H1 (cell line): ENCODE results near the gene ZNF516. TPM values are rescaled to one million over a fixed set of nuclear protein-coding genes. Genes with fewer than 3 reads are reported as not detected.

ENCODE experiments used
- CTCF ChIA-PET: fragments of 300-600 bp; sonication (Branson Sonifier 250); formaldehyde crosslinking; loops from one replicate; lab custom pipeline; 2021; ENCODE audit not compliant: partially characterized antibody; lab: Charles Lee
- POLR2A ChIA-PET: fragments of 300-600 bp; sonication (Branson Sonifier 250); formaldehyde crosslinking; loops from one replicate; lab custom pipeline; 2021; ENCODE audit warnings: inconsistent platforms; ENCODE audit not compliant: partially characterized antibody; lab: Charles Lee
- DNase-seq, 2 experiments: peaks; one replicate each; pipeline versions ENCODE4 v3.0.0 to v3.0.0-alpha.2; 2010 to 2022; ENCODE audit warnings: low spot score in 2 of 2, low read depth in 1 of 2, mixed read lengths in 1 of 2
- FAIRE-seq: peaks from 2 replicates; lab custom pipeline; 2011; peaks lifted over from hg19 to GRCh38; lab: Jason Lieb, UNC
- H2AFZ ChIP-seq: 2 replicates; pipeline ENCODE4 v1.8.1; 2012; ENCODE audit warnings: low read length, inconsistent platforms
- H2AK5ac ChIP-seq: 2 replicates; pipeline ENCODE4 v1.6.1; 2013; ENCODE audit warnings: low read depth, low read length
- H2BK120ac ChIP-seq: replicated peaks from 2 replicates; pipeline ENCODE3; 2013; ENCODE audit warnings: low read depth, low read length, inconsistent platforms
- H2BK12ac ChIP-seq: 2 replicates; pipeline ENCODE4 v1.6.1; 2013; ENCODE audit warnings: low read depth, low read length
- H2BK15ac ChIP-seq: 2 replicates; pipeline ENCODE4 v1.6.1; 2013; ENCODE audit warnings: low read length
- H2BK20ac ChIP-seq: 2 replicates; pipeline ENCODE4 v1.6.1; 2013; ENCODE audit warnings: low read length
- H2BK5ac ChIP-seq: 2 replicates; pipeline ENCODE4 v1.6.1; 2013; ENCODE audit warnings: low read depth, low read length
- H3K14ac ChIP-seq: 2 replicates; pipeline ENCODE4 v1.6.1; 2013; ENCODE audit warnings: inconsistent platforms; ENCODE audit not compliant: insufficient read length
- H3K18ac ChIP-seq: 2 replicates; pipeline ENCODE4 v1.6.1; 2013; ENCODE audit warnings: low read length; ENCODE audit errors: extremely low read depth
- H3K23ac ChIP-seq: 2 replicates; pipeline ENCODE4 v1.6.1; 2013; ENCODE audit warnings: inconsistent platforms; ENCODE audit not compliant: insufficient read length
- H3K23me2 ChIP-seq: 2 replicates; pipeline ENCODE4 v1.6.1; 2013; ENCODE audit warnings: low read depth, low read length
- H3K27ac ChIP-seq: 2 replicates; pipeline ENCODE4 v1.6.1; 2011; ENCODE audit warnings: low read depth, low read length, inconsistent platforms
- H3K27me3 ChIP-seq, 4 experiments: replicated peaks in 1 of 4; 1 replicate in 1 of 4; 2 replicates in 3 of 4; pipeline versions ENCODE4 v1.6.1 to v1.8.1; 2011 to 2013; ENCODE audit warnings: low read length in 3 of 4, mild to moderate bottlenecking in 3 of 4, inconsistent platforms in 2 of 4, mixed read lengths in 2 of 4, moderate library complexity in 1 of 4; ENCODE audit not compliant: control insufficient read depth in 3 of 4, insufficient read depth in 3 of 4; ENCODE audit errors: extremely low read depth in 1 of 4
- H3K36me3 ChIP-seq, 4 experiments: 2 replicates each; pipeline versions ENCODE4 v1.6.1 to v1.8.1; 2011 to 2013; ENCODE audit warnings: mild to moderate bottlenecking in 4 of 4, low read length in 3 of 4, moderate library complexity in 2 of 4, control low read depth in 1 of 4, inconsistent platforms in 1 of 4; ENCODE audit not compliant: insufficient read depth in 4 of 4, control insufficient read depth in 2 of 4
- H3K4ac ChIP-seq: replicated peaks from 2 replicates; pipeline ENCODE3; 2013; ENCODE audit warnings: low read length, low read depth, mixed read lengths, inconsistent platforms; ENCODE audit not compliant: insufficient read length
- H3K4me1 ChIP-seq, 4 experiments: replicated peaks in 1 of 4; 1 replicate in 1 of 4; 2 replicates in 3 of 4; pipeline versions ENCODE4 v1.6.1 to v1.8.1; 2011 to 2013; ENCODE audit warnings: low read length in 3 of 4, inconsistent platforms in 2 of 4, mixed read lengths in 1 of 4; ENCODE audit not compliant: insufficient read depth in 4 of 4, control insufficient read depth in 3 of 4
- H3K4me2 ChIP-seq, 2 experiments: 2 replicates each; pipeline versions ENCODE4 v1.6.1 to v1.8.1; 2011 to 2013; ENCODE audit warnings: low read depth in 2 of 2, low read length in 2 of 2, control low read depth in 1 of 2, inconsistent platforms in 1 of 2, mild to moderate bottlenecking in 1 of 2; ENCODE audit not compliant: insufficient read depth in 1 of 2
- H3K4me3 ChIP-seq, 4 experiments: fragments of 200-600, 300-600 bp in 1 of 4; sonication (generic), shearing (Covaris generic), sonication (Bioruptor Twin) in 1 of 4; 2 replicates each; pipeline versions ENCODE4 v1.5.1 to v1.8.1; 2011 to 2016; ENCODE audit warnings: low read length in 4 of 4, low read depth in 3 of 4, control low read depth in 2 of 4, inconsistent platforms in 2 of 4, mild to moderate bottlenecking in 2 of 4, mixed read lengths in 1 of 4, moderate library complexity in 1 of 4; ENCODE audit not compliant: insufficient read depth in 2 of 4; ENCODE audit errors: extremely low read depth in 1 of 4
- H3K56ac ChIP-seq: replicated peaks from 2 replicates; pipeline ENCODE3; 2013; ENCODE audit warnings: low read depth, mild to moderate bottlenecking, mixed read lengths, low read length, inconsistent platforms; ENCODE audit not compliant: insufficient read length
- H3K79me1 ChIP-seq: 2 replicates; pipeline ENCODE4 v1.6.1; 2013; ENCODE audit warnings: low read depth, low read length, control low read depth
- H3K79me2 ChIP-seq, 2 experiments: 2 replicates each; pipeline versions ENCODE4 v1.6.1 to v1.8.1; 2012 to 2013; ENCODE audit warnings: low read length in 2 of 2, mild to moderate bottlenecking in 2 of 2, inconsistent platforms in 1 of 2; ENCODE audit not compliant: insufficient read depth in 2 of 2, control insufficient read depth in 1 of 2
- H3K9ac ChIP-seq, 4 experiments: replicated peaks in 1 of 4; 1 replicate in 1 of 4; 2 replicates in 3 of 4; pipeline versions ENCODE4 v1.6.1 to v1.8.1; 2011 to 2013; ENCODE audit warnings: low read depth in 3 of 4, low read length in 3 of 4, control low read depth in 2 of 4, mild to moderate bottlenecking in 2 of 4, moderate library complexity in 2 of 4, inconsistent platforms in 1 of 4; ENCODE audit errors: extremely low read depth in 1 of 4
- H3K9me3 ChIP-seq, 2 experiments: 2 replicates each; pipeline versions ENCODE4 v1.6.1 to v1.8.1; 2012 to 2013; ENCODE audit warnings: mild to moderate bottlenecking in 2 of 2, moderate library complexity in 2 of 2, control low read depth in 1 of 2, inconsistent platforms in 1 of 2, low read depth in 1 of 2, low read length in 1 of 2, mixed read lengths in 1 of 2; ENCODE audit not compliant: insufficient read depth in 2 of 2
- H4K20me1 ChIP-seq, 2 experiments: replicated peaks in 1 of 2; 2 replicates each; pipeline versions ENCODE3 to v1.8.1; 2011 to 2013; ENCODE audit warnings: inconsistent platforms in 2 of 2, low read length in 2 of 2, mild to moderate bottlenecking in 1 of 2; ENCODE audit not compliant: insufficient read depth in 2 of 2, control insufficient read depth in 1 of 2
- H4K5ac ChIP-seq: 2 replicates; pipeline ENCODE4 v1.6.1; 2013; ENCODE audit warnings: low read length, low read depth, mixed read lengths, inconsistent platforms; ENCODE audit not compliant: insufficient read length
- H4K8ac ChIP-seq: 2 replicates; pipeline ENCODE4 v1.8.0; 2013; ENCODE audit warnings: mild to moderate bottlenecking, moderate library complexity, low read length, inconsistent platforms; ENCODE audit not compliant: insufficient read depth; ENCODE audit errors: extremely low read depth
- H4K91ac ChIP-seq: replicated peaks from 2 replicates; pipeline ENCODE3; 2013; ENCODE audit warnings: low read length, mixed read lengths, inconsistent platforms; ENCODE audit not compliant: insufficient read length
- ATF2 ChIP-seq: IDR thresholded peaks from 2 replicates; pipeline ENCODE4 v1.6.1; 2012; ENCODE audit warnings: low read length, inconsistent platforms
- BCL11A ChIP-seq, 2 experiments: IDR thresholded peaks; one replicate each; pipeline ENCODE4 v1.6.1; 2011; ENCODE audit warnings: low read depth in 2 of 2, low read length in 2 of 2, mild to moderate bottlenecking in 2 of 2
- CREB1 ChIP-seq: IDR thresholded peaks from 2 replicates; pipeline ENCODE4 v1.6.1; 2012; ENCODE audit warnings: inconsistent platforms
- EZH2 ChIP-seq: fragments of 200-600 bp; sonication (generic); IDR thresholded peaks from 2 replicates; pipeline ENCODE4 v1.7.1; 2012; ENCODE audit warnings: low read depth, mild to moderate bottlenecking, moderate library complexity, low read length, inconsistent platforms; ENCODE audit not compliant: severe bottlenecking
- GTF2F1 ChIP-seq: IDR thresholded peaks from 2 replicates; pipeline ENCODE4 v1.6.1; 2012; ENCODE audit warnings: low read depth, low read length, improper control_type of control experiment, borderline replicate concordance
- NANOG ChIP-seq: IDR thresholded peaks from 2 replicates; pipeline ENCODE4 v1.6.1; 2011; ENCODE audit warnings: low read length, low read depth, mild to moderate bottlenecking, inconsistent platforms; ENCODE audit not compliant: insufficient read depth, poor library complexity, severe bottlenecking
- RBBP5 ChIP-seq: IDR thresholded peaks from 2 replicates; pipeline ENCODE4 v1.7.1; 2012; ENCODE audit warnings: low read depth, mild to moderate bottlenecking, inconsistent platforms, low read length, moderate library complexity, borderline replicate concordance
- SIX5 ChIP-seq: IDR thresholded peaks from 2 replicates; pipeline ENCODE4 v1.6.1; 2011; ENCODE audit warnings: mild to moderate bottlenecking, low read depth, low read length
- TAF1 ChIP-seq: IDR thresholded peaks from 2 replicates; pipeline ENCODE4 v1.6.1; 2011; ENCODE audit warnings: mild to moderate bottlenecking, low read depth, low read length
- TBP ChIP-seq: IDR thresholded peaks from 2 replicates; pipeline ENCODE4 v1.6.1; 2011; ENCODE audit warnings: low read depth, low read length, improper control_type of control experiment
- USF2 ChIP-seq: IDR thresholded peaks from 2 replicates; pipeline ENCODE4 v1.6.1; 2011; ENCODE audit warnings: low read length, improper control_type of control experiment
- WGBS, 2 experiments: shearing (Covaris generic) in 1 of 2; methylation state at CpG; one replicate each; pipeline versions ENCODE4 v1.1.6 to v1.1.7; 2013 to 2015; ENCODE audit warnings: low lambda C conversion rate in 2 of 2, mixed read lengths in 2 of 2, inconsistent platforms in 1 of 2, low coverage in 1 of 2, missing lambda C conversion rate in 1 of 2; ENCODE audit not compliant: insufficient replicate concordance in 2 of 2, insufficient coverage in 1 of 2, insufficient read length in 1 of 2; ENCODE audit errors: extremely low coverage in 1 of 2, missing lambda C conversion rate in 1 of 2; 5-methylcytosine and 5-hydroxymethylcytosine counted together
- polyA plus RNA-seq, 7 experiments: library from polyadenylated mRNA; depleted of rRNA in 3 of 7; stranded (reverse) in 5 of 7; unstranded in 2 of 7; fragments of >200 nt in 5 of 7; fragments of 200-250 nt in 2 of 7; gene quantifications; 1 replicate in 5 of 7; 2 replicates in 1 of 7; 4 replicates in 1 of 7; pipeline versions ENCODE4 v1.2.1 to v1.2.3, GENCODE V29; 2011 to 2013; ENCODE audit warnings: missing spikeins in 2 of 7, mixed read lengths in 2 of 7
- total RNA-seq: library from RNA; stranded (reverse); fragmentation: NEBNext Ultra II Directional; extraction: Animal tissue kit (Norgen Biotek cat#: 25700); gene quantifications from 2 replicates; pipeline ENCODE4 v1.2.1, GENCODE V29; 2021

Gene ZNF516
- total and polyA plus RNA-seq, 2 of the 8 experiments (the other 6 are each of a cell fraction or from before 2014, with no cell fraction given) = 7.3 to 17.0 TPM

- ChIA-PET POLR2A (no interaction called here), CTCF (interaction anchor here (0.6 to 4.7 kb wide), 6 partner anchors 11 to 269 kb away, joined by 3 to 33 read pairs (median 3); no protein-coding TSS in a partner anchor)
- Histone ChIP-seq H2BK5ac (no peak overlapping the region), H3K9ac (no peak overlapping the region), H3K14ac (no peak overlapping the region), H2AFZ (no peak overlapping the region), H4K91ac (no peak overlapping the region), H3K4ac (no peak overlapping the region), H4K8ac (no peak overlapping the region), H3K4me1 (peaks cover 0 to 6% (median 1%) of the 10 kb centered on the region in 4 experiments; a peak in 2 of 7 replicates), H4K5ac (no peak overlapping the region), H2BK12ac (no peak overlapping the region), H2BK20ac (no peak overlapping the region), H3K4me2 (no peak overlapping the region), H3K18ac (no peak overlapping the region), H3K27me3 (no peaks in the 10 kb centered on the region), H4K20me1 (peaks cover 0 to 3% of the 10 kb centered on the region in 2 experiments), H2BK120ac (no peak overlapping the region), H3K36me3 (no peaks in the 10 kb centered on the region), H3K56ac (no peak overlapping the region), H3K27ac (no peak overlapping the region), H2AK5ac (no peak overlapping the region), H3K4me3 (no peak overlapping the region), H3K79me1 (peaks cover 7% of the 10 kb centered on the region; the same call in 1 of the 2 replicates), H3K9me3 (no peaks in the 10 kb centered on the region), H3K23me2 (no peaks in the 10 kb centered on the region), H3K79me2 (peaks cover 0 to 2% of the 10 kb centered on the region in 2 experiments; a peak in 1 of 4 replicates), H2BK15ac (no peak overlapping the region; the same call in 1 of the 2 replicates), H3K23ac (no peak overlapping the region)
- FAIRE-seq (no peak), DNase-seq (no peak)
- WGBS, 2 experiments = 79% methylated on average over 5 of the region's 5 CpGs; no CpG with 5 or more reads in 1 of the 2 experiments
- TF ChIP-seq CREB1 (no peak), GTF2F1 (no peak), NANOG (no peak), SIX5 (no peak), ATF2 (no peak), RBBP5 (no peak), USF2 (no peak), BCL11A (IDR thresholded peaks at IDR 0.05; ENCODE audit: low read depth in 2 of 2, low read length in 2 of 2) (no peak), TAF1 (no peak), TBP (no peak), EZH2 (no peak)
Measured at GRCh38 chr18:76410033-76410432, 85.0 kb downstream of the ZNF516 start.
